Spleen (tissue), 11 donors: ENCODE measurements around the gene NDUFAF8. TPM values are rescaled to one million over a fixed set of nuclear protein-coding genes. Genes with fewer than 3 reads are reported as not detected.
A peak's percentile ranks its signal among the peaks of the same experiment; 100 is the strongest.

Source experiments
- DNase-seq: peaks from one replicate; pipeline ENCODE4 v3.0.0-alpha.2; 2020
- H3K27ac ChIP-seq, 8 donors: fragments of 200-600 bp; sonication (generic) in 7 of 8; 1 replicate in 4 of 8; 2 replicates in 4 of 8; pipeline versions ENCODE4 v1.5.0 to v1.8.0; 2016 to 2021; ENCODE audit warnings: inconsistent platforms in 4 of 8, mild to moderate bottlenecking in 4 of 8, moderate library complexity in 1 of 8
- H3K27me3 ChIP-seq, 7 donors: fragments of 200-600 bp; sonication (generic) in 6 of 7; replicated peaks in 1 of 7; 1 replicate in 4 of 7; 2 replicates in 3 of 7; pipeline versions ENCODE4 v1.5.0 to v1.8.0; 2016 to 2021; ENCODE audit warnings: inconsistent platforms in 3 of 7, mild to moderate bottlenecking in 1 of 7
- H3K36me3 ChIP-seq, 6 donors: fragments of 200-600 bp; sonication (generic) in 5 of 6; 1 replicate in 4 of 6; 2 replicates in 2 of 6; pipeline versions ENCODE4 v1.5.0 to v1.8.0; 2016 to 2021; ENCODE audit warnings: inconsistent platforms in 2 of 6
- H3K4me1 ChIP-seq, 6 donors: fragments of 200-600 bp; sonication (generic) in 5 of 6; 1 replicate in 3 of 6; 2 replicates in 3 of 6; pipeline versions ENCODE4 v1.5.0 to v1.8.0; 2016 to 2021; ENCODE audit warnings: inconsistent platforms in 3 of 6
- H3K4me3 ChIP-seq, 8 donors: fragments of 200-600 bp; sonication (generic) in 7 of 8; 1 replicate in 4 of 8; 2 replicates in 4 of 8; pipeline versions ENCODE4 v1.5.0 to v1.8.0; 2016 to 2021; ENCODE audit warnings: inconsistent platforms in 4 of 8, mild to moderate bottlenecking in 4 of 8, moderate library complexity in 2 of 8
- H3K9me3 ChIP-seq, 8 donors: fragments of 200-600 bp; sonication (generic) in 7 of 8; 1 replicate in 4 of 8; 2 replicates in 4 of 8; pipeline versions ENCODE4 v1.5.0 to v1.8.0; 2016 to 2021; ENCODE audit warnings: inconsistent platforms in 4 of 8
- POLR2A ChIP-seq, 3 donors: fragments of 450-650 bp; IDR thresholded peaks; one replicate each; pipeline ENCODE4 v1.5.1; 2017; ENCODE audit warnings: antibody characterized with exemption in 3 of 3, mild to moderate bottlenecking in 1 of 3
- POLR2AphosphoS5 ChIP-seq, 3 donors: sonication (generic); formaldehyde crosslinking; IDR thresholded peaks; one replicate each; pipeline ENCODE4 v1.5.1; 2017; ENCODE audit warnings: antibody characterized with exemption in 3 of 3
- WGBS, 5 donors: extraction: QIAGEN DNeasy Blood & Tissue Kit in 3 of 5; methylation state at CpG; one replicate each; pipeline versions ENCODE4 v1.1.5 to v1.1.7; 2013 to 2018; 5-methylcytosine and 5-hydroxymethylcytosine counted together
- intact Hi-C: fragments of 100-400 bp; cut with DNase I; formaldehyde crosslinking; loops from one replicate; pipeline ENCODE4 v1.15.0; 2023; ENCODE audit warnings: low total_unique reads
- polyA plus RNA-seq, 3 donors: library from polyadenylated mRNA; stranded (reverse); fragments of 200-250 nt; gene quantifications; one replicate each; pipeline ENCODE4 v1.2.1, GENCODE V29; 2013
- total RNA-seq, 7 donors: library from RNA; depleted of rRNA in 3 of 7; stranded (reverse); fragments of >200 nt in 3 of 7; fragmentation: NEBNext Ultra II Directional in 4 of 7; extraction: Animal tissue kit (Norgen Biotek cat#: 25700) in 4 of 7; gene quantifications; one replicate each; pipeline versions ENCODE4 v1.1.0 to v1.2.1, GENCODE V29; 2016 to 2021
- TF ChIP-seq, protein P1 (sequence below), 11 experiments: fragments of 200-600 bp in 7 of 11; fragments of 450-650 bp in 4 of 11; sonication (generic) in 4 of 11; IDR thresholded peaks in 8 of 11; conservative IDR thresholded peaks in 3 of 11; 1 replicate in 7 of 11; 2 replicates in 4 of 11; pipeline versions ENCODE4 v1.4.0 to v1.8.0; 2016 to 2021; ENCODE audit warnings: antibody characterized with exemption in 11 of 11, inconsistent platforms in 4 of 11, mild to moderate bottlenecking in 1 of 11
- donor health status: healthy with polysubstance abuse.
- donor health status: DM: no; HTN: no; CAD: no; lungs with moderate emphysema.
- donor health status: DM: no; HTN: no; CAD: no.
- donor health status: Bipolar disorder and iron deficiency.
- donor health status: healthy.
- donor health status: DM: no; HTN: no; CAD: no.
- donor health status: DM: yes; HTN: yes; CAD: no.

NDUFAF8 gene
- total and polyA plus RNA-seq, 10 donors = 22.0 to 57.6 (median 39.5) TPM

DNA sequence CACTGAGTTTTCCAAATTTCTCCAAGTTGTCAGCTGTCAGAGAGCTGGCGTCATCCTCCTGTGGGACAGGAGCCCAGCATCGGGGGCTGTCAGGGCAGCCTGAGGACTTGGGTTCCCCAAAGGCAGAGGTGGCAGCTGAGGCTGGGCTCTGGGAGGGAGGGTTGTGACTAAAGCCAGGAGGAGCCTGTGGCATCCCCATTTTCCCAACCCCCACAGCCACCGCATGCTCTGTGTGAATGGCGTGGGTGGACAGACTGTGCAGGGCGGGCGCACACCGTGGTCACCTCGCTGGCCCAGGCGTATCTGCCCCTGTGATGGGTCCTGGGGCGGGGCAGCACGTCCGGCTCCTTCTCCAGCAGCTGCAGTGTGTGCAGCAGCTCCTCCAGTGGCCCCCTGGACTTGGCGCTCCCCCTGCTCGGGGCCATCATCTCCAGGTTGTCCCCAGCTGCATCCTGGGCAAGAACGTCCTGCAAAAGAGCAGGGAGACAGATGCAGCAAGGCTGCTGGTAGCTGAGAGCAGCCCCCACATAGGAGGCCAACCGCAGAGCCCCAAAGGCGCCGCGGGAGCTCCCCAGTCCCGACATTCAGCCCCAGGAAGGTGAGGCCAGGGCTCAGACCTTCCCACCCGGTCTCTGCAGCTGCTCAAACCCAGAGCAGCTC, 41.2 kb upstream of the NDUFAF8 start:
- Histone ChIP-seq H3K27me3 (no peaks in the 10 kb centered on the region), H3K4me3 (peak overlapping the region in 2 of 8 donors; percentile 1 to 19)
- TF ChIP-seq, protein P1, sequence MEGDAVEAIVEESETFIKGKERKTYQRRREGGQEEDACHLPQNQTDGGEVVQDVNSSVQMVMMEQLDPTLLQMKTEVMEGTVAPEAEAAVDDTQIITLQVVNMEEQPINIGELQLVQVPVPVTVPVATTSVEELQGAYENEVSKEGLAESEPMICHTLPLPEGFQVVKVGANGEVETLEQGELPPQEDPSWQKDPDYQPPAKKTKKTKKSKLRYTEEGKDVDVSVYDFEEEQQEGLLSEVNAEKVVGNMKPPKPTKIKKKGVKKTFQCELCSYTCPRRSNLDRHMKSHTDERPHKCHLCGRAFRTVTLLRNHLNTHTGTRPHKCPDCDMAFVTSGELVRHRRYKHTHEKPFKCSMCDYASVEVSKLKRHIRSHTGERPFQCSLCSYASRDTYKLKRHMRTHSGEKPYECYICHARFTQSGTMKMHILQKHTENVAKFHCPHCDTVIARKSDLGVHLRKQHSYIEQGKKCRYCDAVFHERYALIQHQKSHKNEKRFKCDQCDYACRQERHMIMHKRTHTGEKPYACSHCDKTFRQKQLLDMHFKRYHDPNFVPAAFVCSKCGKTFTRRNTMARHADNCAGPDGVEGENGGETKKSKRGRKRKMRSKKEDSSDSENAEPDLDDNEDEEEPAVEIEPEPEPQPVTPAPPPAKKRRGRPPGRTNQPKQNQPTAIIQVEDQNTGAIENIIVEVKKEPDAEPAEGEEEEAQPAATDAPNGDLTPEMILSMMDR (IDR thresholded peaks at IDR 0.05 in 8 of 11, conservative IDR thresholded peaks at IDR 0.05 in 3 of 11) = no peak
- no peak for TF ChIP-seq POLR2A (IDR thresholded peaks at IDR 0.05)
- TF ChIP-seq POLR2AphosphoS5 (IDR thresholded peaks at IDR 0.05) = no peak

DNA sequence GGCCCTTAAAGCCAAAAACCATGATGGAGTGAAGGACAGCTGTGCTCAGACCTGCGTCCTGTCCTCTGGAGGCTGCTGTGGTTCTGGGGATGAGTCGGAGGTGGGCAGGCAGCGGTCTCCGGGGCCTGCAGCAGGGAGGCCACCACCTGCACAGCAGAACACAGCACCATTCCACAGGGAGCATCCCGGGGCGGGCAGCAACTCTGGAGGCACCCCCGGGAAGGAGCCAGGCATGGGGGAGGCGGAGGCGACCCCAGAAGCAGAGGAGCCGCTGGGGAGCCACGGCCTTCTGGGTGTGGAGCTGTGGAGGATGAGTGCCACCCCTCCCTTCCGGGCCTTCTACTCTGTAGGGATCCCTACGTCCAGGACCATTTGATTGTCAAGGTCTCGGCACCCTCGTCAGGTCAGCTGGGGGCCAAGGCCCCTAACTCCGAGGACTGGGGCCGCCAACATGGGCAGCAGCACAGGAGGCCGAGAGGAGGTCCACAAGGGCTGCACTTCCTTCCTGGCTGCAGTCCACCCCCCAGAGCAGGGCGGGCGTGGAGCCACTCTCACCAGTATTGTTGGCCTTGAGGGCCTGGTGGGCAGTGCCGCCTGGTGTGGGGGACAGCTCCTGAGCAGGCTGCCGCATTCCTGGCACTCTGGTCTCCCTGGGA, 40.2 kb upstream of the NDUFAF8 start:
- no peak for DNase-seq
- Histone ChIP-seq H3K9me3 (no peaks in the 10 kb centered on the region), H3K4me3 (no peak overlapping the region), H3K36me3 (peaks cover 0 to 88% (median 4%) of the 10 kb centered on the region in 6 donors), H3K27me3 (no peaks in the 10 kb centered on the region), H3K27ac (peak overlapping the region in 4 of 8 donors; percentile 27 to 63 (median 50)), H3K4me1 (peaks cover 11 to 76% (median 58%) of the 10 kb centered on the region in 6 donors)
- TF ChIP-seq POLR2AphosphoS5 (IDR thresholded peaks at IDR 0.05) = peak; percentile 41 to 80 (median 79)
- TF ChIP-seq, protein P1 (IDR thresholded peaks at IDR 0.05 in 8 of 11, conservative IDR thresholded peaks at IDR 0.05 in 3 of 11) = no peak
- 69 to 84% (median 79%) methylated on average over 16 to 22 of the region's 22 CpGs for WGBS, 5 donors
- intact Hi-C loops = loop anchor here (10.0 kb wide), 1 partner anchor 54 kb away; no protein-coding TSS in a partner anchor

More for the DNA sequence above, 41.2 kb upstream of the NDUFAF8 start:
- Histone ChIP-seq H3K27ac (peak overlapping the region in 5 of 8 donors; percentile 39 to 63 (median 55)), H3K9me3 (no peaks in the 10 kb centered on the region), H3K4me1 (peaks cover 11 to 86% (median 67%) of the 10 kb centered on the region in 6 donors), H3K36me3 (peaks cover 0 to 88% (median 4%) of the 10 kb centered on the region in 6 donors)
- no peak for DNase-seq
- intact Hi-C loops = loop anchor here (10.0 kb wide), 1 partner anchor 53 kb away; no protein-coding TSS in a partner anchor
- WGBS, 5 donors = 71 to 95% (median 86%) methylated on average over 4 to 21 of the region's 21 CpGs

DNA sequence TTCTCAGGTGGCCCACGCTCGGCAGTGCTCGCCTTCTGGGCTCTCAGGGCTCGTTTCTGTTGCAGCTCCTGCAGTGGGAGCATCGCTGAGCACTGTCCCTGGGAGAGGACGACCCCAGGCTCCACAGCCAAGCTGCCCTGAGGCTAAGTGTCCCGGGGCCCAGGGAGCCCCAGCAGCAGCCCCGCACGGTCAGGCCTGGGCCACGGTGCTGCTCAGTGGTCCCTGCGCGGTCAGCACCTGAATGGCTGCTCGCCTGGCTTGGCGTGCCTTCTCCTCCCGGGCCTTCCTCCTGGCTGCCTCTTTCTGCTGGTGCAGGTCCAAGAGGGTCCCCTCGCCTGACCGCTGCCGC, 39.7 kb upstream of the NDUFAF8 start:
- H3K27ac ChIP-seq = peak overlapping the region in 4 of 8 donors; percentile 27 to 61 (median 50)

More for the DNA sequence above, 39.7 kb upstream of the NDUFAF8 start:
- TF ChIP-seq POLR2A (IDR thresholded peaks at IDR 0.05) (no peak), POLR2AphosphoS5 (IDR thresholded peaks at IDR 0.05) (no peak)
- TF ChIP-seq, protein P1 (IDR thresholded peaks at IDR 0.05 in 8 of 11, conservative IDR thresholded peaks at IDR 0.05 in 3 of 11) = no peak
- whole genome bisulfite sequencing, 5 donors = 68 to 90% (median 88%) methylated on average over 2 to 18 of the region's 18 CpGs
- Histone ChIP-seq H3K4me1 (peaks cover 11 to 71% (median 55%) of the 10 kb centered on the region in 6 donors), H3K4me3 (no peak overlapping the region), H3K9me3 (no peaks in the 10 kb centered on the region), H3K36me3 (peaks cover 0 to 87% (median 4%) of the 10 kb centered on the region in 6 donors), H3K27me3 (no peaks in the 10 kb centered on the region)
- no peak for DNase-seq
- intact Hi-C loops = loop anchor here (10.0 kb wide), 1 partner anchor 55 kb away; no protein-coding TSS in a partner anchor
